ENCODE measurements around the gene DMWD. TPM values are rescaled to one million over a fixed set of nuclear protein-coding genes. Genes with fewer than 3 reads are reported as not detected.
A peak's percentile ranks its signal among the peaks of the same experiment; 100 is the strongest.

The DMWD gene
- total and polyA plus RNA-seq, 7 donors: 13.2 to 59.5 (median 26.0) TPM

GRCh38 chr19:45768984-45769782 is 23.5 kb downstream of the DMWD start, which contains the start of gene SIX5:
SIX5 (minus strand) TSS chr19:45769252; CDS start chr19:45768844, 408 bp downstream.
- WGBS, 2 donors: 0 to 1% methylated on average over 70 of the region's 70 CpGs

GRCh38 chr19:45768655-45768983 is 24.0 kb downstream of the DMWD start:
- Histone ChIP-seq H3K36me3 (peaks cover 0 to 26% (median 19%) of the 10 kb centered on the region in 4 donors), H3K4me1 (peaks cover 3 to 65% (median 51%) of the 10 kb centered on the region in 4 donors), H3K9me3 (no peaks in the 10 kb centered on the region), H3K4me3 (peak overlapping the region; percentile 64 to 93 (median 84)), H3K27me3 (no peaks in the 10 kb centered on the region), H3K27ac (peak overlapping the region; percentile 89 to 99 (median 98))
- 1 to 2% methylated on average over 33 of the region's 33 CpGs for WGBS, 2 donors
- intact Hi-C loops (cut with DNase I): loop anchor here (2.0 kb wide), 1 partner anchor 38 kb away; the partner anchor contains the start of gene FBXO46
- peak; percentile 86 for DNase-seq
- TF ChIP-seq POLR2A (IDR thresholded peaks at IDR 0.05): no peak
- TF ChIP-seq POLR2AphosphoS5 (IDR thresholded peaks at IDR 0.05): no peak
- no peak for TF ChIP-seq CTCF (IDR thresholded peaks at IDR 0.05)
- no peak for TF ChIP-seq EP300 (IDR thresholded peaks at IDR 0.05)

More at GRCh38 chr19:45768984-45769782, 23.5 kb downstream of the DMWD start, which contains the start of gene SIX5:
- H3K4me1 ChIP-seq: peaks cover 3 to 59% (median 45%) of the 10 kb centered on the region in 4 donors
- no peaks in the 10 kb centered on the region for H3K27me3 ChIP-seq
- peak within 1 kb of the TSS; percentile 64 to 93 (median 84) for H3K4me3 ChIP-seq
- peak; percentile 91 to 97 (median 96) for TF ChIP-seq POLR2AphosphoS5 (IDR thresholded peaks at IDR 0.05)
- TF ChIP-seq POLR2A (IDR thresholded peaks at IDR 0.05): peak; percentile 93 to 95
- TF ChIP-seq EP300 (IDR thresholded peaks at IDR 0.05): peak in 1 of 4 donors; percentile 81
- TF ChIP-seq CTCF (IDR thresholded peaks at IDR 0.05): no peak
- DNase-seq: peak; percentile 99
- H3K9me3 ChIP-seq: no peaks in the 10 kb centered on the region
- peaks cover 0 to 30% (median 22%) of the 10 kb centered on the region in 4 donors for H3K36me3 ChIP-seq
- intact Hi-C loops (cut with DNase I): loop anchor here (2.0 kb wide), 1 partner anchor 38 kb away; the partner anchor contains the start of gene FBXO46
- H3K27ac ChIP-seq: peak within 1 kb of the TSS; percentile 89 to 99 (median 98)

GRCh38 chr19:45767881-45768654 is 24.6 kb downstream of the DMWD start:
- H3K27ac ChIP-seq: peak overlapping the region; percentile 89 to 99 (median 98)
- peak; percentile 91 for DNase-seq
- H3K4me1 ChIP-seq: peaks cover 3 to 68% (median 55%) of the 10 kb centered on the region in 4 donors
- no peaks in the 10 kb centered on the region for H3K27me3 ChIP-seq
- TF ChIP-seq CTCF (IDR thresholded peaks at IDR 0.05) (no peak), POLR2A (IDR thresholded peaks at IDR 0.05) (peak; percentile 24 to 36), POLR2AphosphoS5 (IDR thresholded peaks at IDR 0.05) (peak; percentile 69 to 86 (median 76))
- WGBS, 2 donors: 1 to 2% methylated on average over 102 of the region's 102 CpGs
- H3K9me3 ChIP-seq: no peaks in the 10 kb centered on the region
- intact Hi-C loops (cut with DNase I): loop anchor here (2.0 kb wide), 3 partner anchors 37 to 75 kb away; partner anchors contain the start of genes FBXO46 and QPCTL
- H3K4me3 ChIP-seq: peak overlapping the region; percentile 64 to 93 (median 84)
- H3K36me3 ChIP-seq: peaks cover 0 to 21% (median 13%) of the 10 kb centered on the region in 4 donors

- no peaks in the 10 kb centered on the region for H3K9me3 ChIP-seq
- 7 to 29% methylated on average over 31 of the region's 31 CpGs for WGBS, 2 donors
- DNase-seq: peak; percentile 92
- H3K27me3 ChIP-seq: no peaks in the 10 kb centered on the region
- intact Hi-C loops (cut with DNase I): loop anchor here (2.0 kb wide), 2 partner anchors 51 to 75 kb away; partner anchors contain the start of gene QPCTL
- H3K36me3 ChIP-seq: peaks cover 0 to 14% (median 8%) of the 10 kb centered on the region in 4 donors
- peak overlapping the region; percentile 89 to 99 (median 98) for H3K27ac ChIP-seq
- H3K4me1 ChIP-seq: peaks cover 3 to 68% (median 55%) of the 10 kb centered on the region in 4 donors
- TF ChIP-seq POLR2AphosphoS5 (IDR thresholded peaks at IDR 0.05) (peak; percentile 79 to 92 (median 88)), CTCF (IDR thresholded peaks at IDR 0.05) (no peak), POLR2A (IDR thresholded peaks at IDR 0.05) (peak; percentile 72 to 80)
- H3K4me3 ChIP-seq: peak overlapping the region; percentile 64 to 93 (median 84)
Measured at GRCh38 chr19:45767410-45767880, 25.2 kb downstream of the DMWD start.

Measured in sigmoid colon (tissue), 7 donors.